ENCODE data around the gene KRT3.
"Not testable (repeated sequence)": the region's sequence is repeated elsewhere in the genome, so short reads cannot be mapped to it uniquely, and the experiment has no call there.

The KRT3 gene

GRCh38 chr12:52756281-52756960, 39.5 kb downstream of the KRT3 start:
- no peak for DNase-seq

- no peak for DNase-seq
These were observed 40.4 kb downstream of the KRT3 start for GRCh38 chr12:52755533-52755932.

GRCh38 chr12:52754135-52754534, 41.8 kb downstream of the KRT3 start:
- no peak for DNase-seq

GRCh38 chr12:52753283-52753682, 42.6 kb downstream of the KRT3 start:
- DNase-seq = no peak

GRCh38 chr12:52752516-52752915, 43.4 kb downstream of the KRT3 start:
- DNase-seq = no peak

- DNase-seq = no peak
These were observed 44.1 kb downstream of the KRT3 start for GRCh38 chr12:52751795-52752194.

GRCh38 chr12:52750532-52750931, 45.4 kb downstream of the KRT3 start:
- not testable (repeated sequence) for DNase-seq

GRCh38 chr12:52749827-52750226, 46.1 kb downstream of the KRT3 start:
- no peak for DNase-seq

GRCh38 chr12:52748578-52748977, 47.3 kb downstream of the KRT3 start:
- no peak for DNase-seq

- DNase-seq = no peak
These were observed 50.4 kb downstream of the KRT3 start for GRCh38 chr12:52745554-52745953.

GRCh38 chr12:52744493-52745156, 51.3 kb downstream of the KRT3 start:
- no peak for DNase-seq

GRCh38 chr12:52742822-52743457, 53.0 kb downstream of the KRT3 start:
- DNase-seq = no peak

GRCh38 chr12:52742196-52742580, 53.7 kb downstream of the KRT3 start:
- no peak for DNase-seq

- peak in 3 of 4 experiments; percentile 4 to 9 (median 7) for DNase-seq
These were observed 54.3 kb downstream of the KRT3 start for GRCh38 chr12:52741375-52742195.

GRCh38 chr12:52740584-52740983, 55.3 kb downstream of the KRT3 start:
- no peak for DNase-seq

GRCh38 chr12:52739963-52740362, 56.0 kb downstream of the KRT3 start:
- DNase-seq = no peak
